GM12891 (cell line): ENCODE results near the gene COL25A1.
"Not testable (repeated sequence)": the region's sequence is repeated elsewhere in the genome, so short reads cannot be mapped to it uniquely, and the experiment has no call there.

Experiments
- DNase-seq: peaks from one replicate; pipeline ENCODE4 v3.0.0; 2011; ENCODE audit warnings: low spot score; ENCODE audit not compliant: insufficient read length
- FAIRE-seq: peaks from 2 replicates; lab custom pipeline; 2011; peaks lifted over from hg19 to GRCh38; lab: Jason Lieb, UNC
- PAX5 ChIP-seq: IDR thresholded peaks from 2 replicates; pipeline ENCODE4 v1.6.1; 2011; ENCODE audit warnings: low read length, moderate library complexity, mild to moderate bottlenecking; ENCODE audit not compliant: insufficient read depth, severe bottlenecking
- POLR2A ChIP-seq: IDR thresholded peaks from 2 replicates; pipeline ENCODE4 v1.6.1; 2011; ENCODE audit warnings: low read depth, low read length, control low read depth
- POLR2AphosphoS5 ChIP-seq: IDR thresholded peaks from 2 replicates; pipeline ENCODE4 v1.6.1; 2011; ENCODE audit warnings: low read depth, low read length, control low read depth
- POU2F2 ChIP-seq: IDR thresholded peaks from 2 replicates; pipeline ENCODE4 v1.6.1; 2011; ENCODE audit warnings: low read depth, mild to moderate bottlenecking, control low read depth, low read length, moderate library complexity
- SPI1 ChIP-seq: IDR thresholded peaks from 2 replicates; pipeline ENCODE4 v1.6.1; 2011; ENCODE audit warnings: low read depth, low read length, control low read depth
- TAF1 ChIP-seq: IDR thresholded peaks from 2 replicates; pipeline ENCODE4 v1.6.1; 2011; ENCODE audit warnings: low read depth, low read length, control low read depth

Gene COL25A1

DNA sequence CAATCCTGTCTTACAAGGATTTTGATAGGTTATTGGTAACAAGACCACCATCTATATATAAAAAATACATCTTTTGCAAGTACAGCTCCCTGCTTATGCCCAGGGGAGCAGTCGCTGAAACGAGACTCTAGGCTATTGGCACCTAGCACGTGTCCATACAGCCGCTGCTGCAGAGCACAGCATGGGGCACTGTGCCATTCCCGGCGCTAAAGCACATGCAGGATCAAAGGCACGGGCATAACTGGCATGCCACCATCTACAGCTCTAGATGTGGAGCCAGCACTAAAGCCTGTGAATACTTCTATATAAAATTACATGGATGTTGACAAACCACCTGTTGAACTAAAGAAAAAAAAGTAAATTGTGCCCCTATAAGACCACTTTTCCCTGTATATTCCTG lies 144.8 kb downstream of the COL25A1 start:
- TF ChIP-seq SPI1 (no peak), POU2F2 (no peak), POLR2A (no peak), POLR2AphosphoS5 (no peak), PAX5 (no peak), TAF1 (no peak)

DNA sequence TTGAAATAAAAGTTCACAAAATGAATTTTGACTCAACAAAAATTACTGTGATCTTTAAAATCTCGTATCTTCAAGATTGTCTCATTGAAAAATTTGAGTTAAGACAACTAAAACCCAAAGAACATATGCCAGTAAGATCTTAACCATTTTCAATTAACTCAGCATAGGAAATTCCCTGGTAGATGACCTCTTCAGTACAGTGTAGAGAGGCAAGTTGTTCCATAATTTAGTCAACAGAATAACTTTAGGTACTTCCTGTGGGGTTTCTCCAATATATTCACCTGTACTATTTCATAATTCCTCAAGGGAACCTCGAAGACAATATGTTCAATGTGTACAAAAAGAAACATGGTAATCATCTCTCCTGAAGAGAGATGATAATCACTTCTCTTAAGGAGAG lies 145.3 kb downstream of the COL25A1 start:
- no peak for DNase-seq
- no peak for FAIRE-seq
- no peak for TF ChIP-seq POU2F2
- no peak for TF ChIP-seq TAF1
- TF ChIP-seq POLR2AphosphoS5, result no peak
- no peak for TF ChIP-seq POLR2A
- TF ChIP-seq PAX5, result no peak
- no peak for TF ChIP-seq SPI1

More for the DNA sequence above, 144.8 kb downstream of the COL25A1 start:
- DNase-seq (no peak), FAIRE-seq (no peak)

DNA sequence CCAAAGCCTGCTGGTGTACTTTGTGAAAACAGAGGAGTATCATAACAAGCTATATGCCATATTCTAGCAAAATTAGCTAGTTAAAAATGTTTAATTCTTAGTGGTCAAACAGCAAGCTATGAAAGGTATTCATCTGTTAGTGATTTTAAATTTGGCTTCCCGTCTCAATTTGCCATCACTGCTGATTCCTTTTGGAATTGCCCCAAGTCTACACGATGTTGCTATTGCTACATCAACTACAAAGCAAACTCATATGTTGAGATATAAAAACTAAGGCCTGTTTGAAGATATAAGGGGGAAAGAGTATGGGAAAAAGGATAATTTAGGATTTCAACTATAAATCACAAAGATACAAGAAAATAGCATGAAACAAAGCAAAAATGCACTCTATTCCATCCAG lies 146.1 kb downstream of the COL25A1 start:
- DNase-seq (no peak), FAIRE-seq (no peak)
- TF ChIP-seq POLR2AphosphoS5 (no peak), SPI1 (no peak), PAX5 (no peak), TAF1 (no peak), POLR2A (no peak), POU2F2 (no peak)

DNA sequence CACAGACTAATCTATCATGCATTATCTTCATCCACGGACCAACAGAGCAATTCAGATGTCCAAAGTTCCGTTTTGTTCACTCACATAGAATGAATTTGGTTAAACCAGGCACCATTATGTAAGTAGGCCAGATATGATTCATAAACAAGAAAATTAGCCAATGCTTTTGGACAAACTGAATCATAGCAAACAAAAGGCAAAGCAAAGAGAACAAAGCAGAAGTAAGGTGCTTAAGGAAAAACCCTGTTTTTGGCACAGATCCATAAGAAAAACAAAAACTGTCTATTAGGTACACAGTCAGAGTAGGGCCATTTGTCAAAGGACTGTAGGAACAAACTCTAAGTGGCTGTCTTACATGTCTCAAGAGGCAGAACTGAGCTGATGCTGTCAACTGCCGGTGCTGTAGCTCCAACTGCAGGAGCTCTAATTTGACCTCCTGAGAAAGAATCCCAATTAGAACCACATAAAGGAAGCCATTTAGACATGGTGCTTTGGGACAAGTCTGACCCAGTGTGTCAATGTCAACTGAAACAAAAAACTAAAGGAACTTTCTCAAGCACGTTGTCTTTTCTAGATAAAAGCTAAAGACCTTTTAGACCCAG lies 146.7 kb downstream of the COL25A1 start:
- FAIRE-seq (no peak), DNase-seq (no peak)

DNA sequence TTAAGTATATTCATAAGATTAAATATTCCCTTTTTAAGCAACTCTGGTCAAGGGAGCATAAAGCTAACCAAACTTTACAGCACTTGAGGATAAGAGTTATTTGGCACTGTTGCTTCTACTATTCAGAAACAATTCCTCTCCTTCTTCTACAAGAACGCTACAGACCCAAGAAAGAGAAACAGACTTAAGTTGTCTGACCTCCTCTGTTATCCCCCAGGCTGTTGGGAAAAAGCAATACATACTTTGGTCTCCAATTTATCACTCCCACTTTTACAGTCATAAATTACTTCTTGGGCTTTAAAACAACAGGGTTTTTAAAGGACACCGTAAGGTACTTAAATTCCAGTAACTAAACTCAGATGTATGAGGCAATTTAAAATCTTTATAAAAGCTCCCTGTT lies 147.4 kb downstream of the COL25A1 start:
- DNase-seq (no peak), FAIRE-seq (no peak)
- no peak for TF ChIP-seq PAX5
- TF ChIP-seq SPI1, result no peak
- no peak for TF ChIP-seq POLR2AphosphoS5
- no peak for TF ChIP-seq POU2F2
- no peak for TF ChIP-seq TAF1
- no peak for TF ChIP-seq POLR2A

More for the DNA sequence above, 146.7 kb downstream of the COL25A1 start:
- TF ChIP-seq SPI1 (no peak), PAX5 (no peak), POLR2A (no peak), TAF1 (no peak), POLR2AphosphoS5 (no peak), POU2F2 (no peak)

DNA sequence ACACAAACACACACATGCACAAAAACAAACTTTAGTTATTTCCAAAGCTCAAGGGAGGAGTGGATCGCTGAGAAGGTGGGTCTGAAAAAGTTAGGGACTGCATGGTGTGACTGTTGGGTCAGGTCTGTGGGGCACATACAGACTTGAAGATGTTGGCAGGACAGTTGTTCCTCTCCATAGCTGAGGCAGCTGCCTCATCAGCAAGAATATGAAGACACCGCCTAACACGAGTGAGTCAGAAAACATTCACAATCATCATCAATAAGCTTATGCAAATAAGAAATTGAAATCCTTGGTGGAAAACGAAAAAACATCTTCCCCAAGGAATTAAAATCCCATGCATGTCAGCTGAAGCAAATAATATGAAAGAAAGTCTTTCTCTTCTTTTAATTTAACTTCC lies 148.0 kb downstream of the COL25A1 start:
- TF ChIP-seq POLR2AphosphoS5, result no peak
- no peak for TF ChIP-seq POU2F2
- no peak for TF ChIP-seq POLR2A
- no peak for TF ChIP-seq TAF1
- TF ChIP-seq PAX5, result no peak
- TF ChIP-seq SPI1, result no peak
- DNase-seq (no peak), FAIRE-seq (no peak)

DNA sequence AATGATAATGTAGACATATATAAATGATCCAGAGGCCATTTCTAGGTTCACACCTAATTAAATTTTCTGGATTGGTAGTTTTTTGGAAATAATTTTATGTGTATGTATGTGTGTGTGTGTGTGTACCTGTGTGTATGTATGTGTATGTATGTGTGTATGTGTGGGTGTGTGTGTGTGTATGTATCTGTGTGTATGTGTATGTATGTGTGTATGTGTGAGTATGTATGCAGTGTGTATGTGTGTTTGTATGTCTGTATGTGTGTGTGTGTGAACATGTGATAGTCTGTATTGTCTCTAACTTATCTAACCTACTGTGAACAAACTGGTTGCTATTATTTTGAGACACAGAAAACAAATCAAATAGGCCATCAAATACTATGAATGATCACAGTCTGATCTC lies 152.6 kb downstream of the COL25A1 start:
- DNase-seq (no peak), FAIRE-seq (peak; percentile 13)
- TF ChIP-seq TAF1 (no peak), SPI1 (no peak), POLR2A (no peak), POU2F2 (no peak), PAX5 (no peak)

DNA sequence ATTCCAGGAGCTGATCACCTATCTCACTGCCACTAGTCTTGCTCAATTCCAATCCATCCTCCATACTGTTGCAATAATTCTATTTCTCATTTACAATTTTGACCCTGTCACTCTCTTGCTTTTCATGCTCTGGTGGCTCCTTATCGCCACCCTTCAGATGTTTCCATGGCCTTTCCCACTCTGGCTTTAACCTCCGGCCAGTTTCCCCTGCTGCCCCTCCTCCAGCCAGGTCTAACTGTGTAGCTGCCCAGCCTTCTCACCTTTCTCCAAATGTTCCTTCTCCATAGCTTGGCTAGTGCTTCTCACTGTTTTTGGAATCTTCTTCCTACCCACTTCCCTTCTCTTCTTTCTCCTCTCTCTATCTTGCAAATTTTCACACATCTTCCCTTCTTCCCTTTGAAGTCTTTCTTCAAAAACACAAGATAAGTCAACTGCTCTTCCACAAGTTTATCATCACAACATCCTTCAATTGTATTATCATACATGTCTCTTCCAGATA lies 153.8 kb downstream of the COL25A1 start:
- FAIRE-seq, result no peak
- TF ChIP-seq PAX5 (no peak), TAF1 (no peak), SPI1 (no peak), POU2F2 (no peak), POLR2A (no peak), POLR2AphosphoS5 (no peak)

DNA sequence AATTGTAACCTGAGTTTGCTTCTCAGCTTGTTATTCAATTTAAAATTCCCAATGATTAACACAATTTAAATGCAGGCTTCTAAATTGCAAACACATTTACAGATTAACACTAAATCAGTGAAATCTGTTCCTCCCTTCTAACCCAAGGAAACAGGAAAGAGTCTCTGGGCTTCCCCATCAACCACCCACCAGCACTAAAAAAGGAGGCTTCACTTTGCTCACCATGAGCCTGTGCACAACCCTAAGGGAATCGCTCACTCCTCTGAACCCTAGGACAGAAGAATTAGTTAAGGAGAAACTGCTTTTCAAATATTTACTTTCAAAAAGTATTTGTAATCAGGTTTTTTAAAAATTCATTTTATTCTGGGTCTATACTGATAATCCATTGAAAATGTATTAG lies 155.3 kb downstream of the COL25A1 start:
- no peak for FAIRE-seq
- TF ChIP-seq POLR2AphosphoS5 (no peak), POU2F2 (no peak), PAX5 (no peak), SPI1 (no peak), TAF1 (no peak), POLR2A (no peak)
- DNase-seq, result no peak

More for the DNA sequence above, 153.8 kb downstream of the COL25A1 start:
- no peak for DNase-seq

DNA sequence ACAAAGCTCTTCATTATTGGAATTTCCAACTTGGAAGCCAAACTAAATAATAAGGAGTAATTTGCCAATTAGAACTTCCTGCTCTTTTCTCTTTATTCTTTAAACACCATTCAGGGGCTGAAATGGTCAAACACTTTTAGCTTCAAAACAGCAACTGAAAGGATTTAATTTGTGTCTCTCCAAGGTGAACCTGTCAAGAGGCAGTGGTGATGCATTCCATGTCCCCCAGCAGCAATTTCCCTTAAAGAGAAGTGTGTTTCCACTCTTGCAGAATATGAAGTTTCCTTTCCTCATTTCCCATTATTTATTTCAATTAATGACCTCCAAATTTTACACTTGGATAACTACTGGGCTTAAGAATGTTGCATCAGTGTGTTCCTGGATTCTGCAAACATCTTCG lies 156.0 kb downstream of the COL25A1 start:
- DNase-seq (no peak), FAIRE-seq (no peak)
- no peak for TF ChIP-seq PAX5
- no peak for TF ChIP-seq POLR2AphosphoS5
- no peak for TF ChIP-seq POU2F2
- no peak for TF ChIP-seq SPI1
- no peak for TF ChIP-seq POLR2A
- no peak for TF ChIP-seq TAF1

DNA sequence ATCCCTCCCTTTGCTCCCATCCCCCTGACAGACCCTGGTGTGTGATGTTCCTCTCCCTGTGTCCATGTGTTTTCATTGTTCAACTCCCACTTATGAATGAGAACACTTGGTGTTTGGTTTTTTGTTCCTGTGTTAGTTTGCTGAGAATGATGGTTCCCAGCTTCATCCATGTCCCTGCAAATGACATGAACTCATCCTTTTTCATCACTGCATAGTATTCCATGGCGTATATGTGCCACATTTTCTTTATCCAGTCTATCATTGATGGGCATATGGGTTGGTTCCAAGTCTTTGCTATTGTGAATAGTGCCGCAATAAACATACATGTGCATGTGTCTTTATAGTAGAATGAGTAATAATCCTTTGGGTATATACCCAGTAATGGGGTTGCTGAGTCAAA lies 164.3 kb downstream of the COL25A1 start:
- not testable (repeated sequence) for FAIRE-seq, DNase-seq
